Kidney (tissue), 14 donors: Measurements from ENCODE around the gene ADGRF4. TPM values are rescaled to one million over a fixed set of nuclear protein-coding genes. Genes with fewer than 3 reads are reported as not detected.

Experiments used
- DNase-seq, 5 donors: peaks; one replicate each; pipeline ENCODE4 v3.0.0-alpha.2; 2013 to 2020
- FAIRE-seq: peaks from 2 replicates; lab custom pipeline; 2012; peaks lifted over from hg19 to GRCh38; lab: Jason Lieb, UNC
- H3K27ac ChIP-seq, 2 donors: one replicate each; pipeline ENCODE4 v1.7.0; 2013; ENCODE audit warnings: low read depth in 2 of 2, low read length in 2 of 2, inconsistent platforms in 1 of 2
- H3K27me3 ChIP-seq: one replicate; pipeline ENCODE4 v1.7.1; 2013; ENCODE audit warnings: low read length, inconsistent platforms; ENCODE audit not compliant: control insufficient read depth, insufficient read depth
- H3K36me3 ChIP-seq, 3 donors: one replicate each; pipeline versions ENCODE4 v1.7.0 to v1.7.1; 2013; ENCODE audit warnings: low read length in 3 of 3, control low read depth in 1 of 3, inconsistent platforms in 1 of 3; ENCODE audit not compliant: insufficient read depth in 3 of 3, control insufficient read depth in 2 of 3
- H3K4me1 ChIP-seq, 3 donors: one replicate each; pipeline versions ENCODE4 v1.7.0 to v1.7.1; 2013; ENCODE audit warnings: low read length in 3 of 3, inconsistent platforms in 1 of 3, low read depth in 1 of 3; ENCODE audit not compliant: control insufficient read depth in 2 of 3, insufficient read depth in 2 of 3
- H3K4me3 ChIP-seq, 3 donors: one replicate each; pipeline versions ENCODE4 v1.7.0 to v1.8.1; 2013; ENCODE audit warnings: low read length in 3 of 3, control low read depth in 1 of 3, inconsistent platforms in 1 of 3
- H3K9ac ChIP-seq, 3 donors: one replicate each; pipeline versions ENCODE4 v1.7.0 to v1.7.1; 2013; ENCODE audit warnings: low read length in 3 of 3, control low read depth in 1 of 3, inconsistent platforms in 1 of 3
- H3K9me3 ChIP-seq, 3 donors: one replicate each; pipeline versions ENCODE4 v1.7.0 to v1.7.1; 2013; ENCODE audit warnings: low read length in 3 of 3, control low read depth in 1 of 3, inconsistent platforms in 1 of 3; ENCODE audit not compliant: control insufficient read depth in 2 of 3, insufficient read depth in 1 of 3
- CTCF ChIP-seq: IDR thresholded peaks from 3 replicates; pipeline ENCODE4 v1.5.1; 2012; ENCODE audit warnings: mild to moderate bottlenecking, moderate library complexity, borderline replicate concordance; ENCODE audit not compliant: insufficient read depth; ENCODE audit errors: extremely low read depth
- intact Hi-C: fragments of 100-400 bp; cut with DNase I; formaldehyde crosslinking; loops from one replicate; pipeline ENCODE4 v1.11.1; 2022
- polyA plus RNA-seq: library from polyadenylated mRNA; stranded (reverse); fragments of 350-450 nt; fragmentation: Illumina TruSeq; extraction: RNeasy Lipid Tissue Mini Kit (QIAGEN cat#74804); gene quantifications from one replicate; pipeline ENCODE4 v1.2.3, GENCODE V29; 2014; ENCODE audit warnings: low read depth, low replicate concordance; ENCODE audit not compliant: insufficient read depth
- total RNA-seq: library from RNA; stranded (reverse); fragmentation: NEBNext Ultra II Directional; extraction: Animal tissue kit (Norgen Biotek cat#: 25700); gene quantifications from one replicate; pipeline ENCODE4 v1.2.1, GENCODE V29; 2021
- donor health status: control.
- donor health status: control.
- donor health status: control.
- donor health status: control.
- donor health status: control.
- donor health status: DM: yes; HTN: yes; CAD: no.
- donor health status: Normal renal cell carcinoma (clear cell type).

The ADGRF4 gene
- total and polyA plus RNA-seq, 2 donors from 2014 or later: not detected

- Histone ChIP-seq H3K36me3 (no peaks in the 10 kb centered on the region), H3K27me3 (no peaks in the 10 kb centered on the region), H3K9me3 (no peaks in the 10 kb centered on the region), H3K4me3 (no peak overlapping the region), H3K27ac (no peak overlapping the region), H3K9ac (no peak overlapping the region), H3K4me1 (no peaks in the 10 kb centered on the region)
- intact Hi-C loops: no loop called here
- no peak for DNase-seq
- TF ChIP-seq CTCF: no peak
- no peak for FAIRE-seq
These were observed 36.6 kb downstream of the ADGRF4 start for GRCh38 chr6:47734831-47735481.

- Histone ChIP-seq H3K36me3 (no peaks in the 10 kb centered on the region), H3K4me1 (no peaks in the 10 kb centered on the region), H3K27ac (no peak overlapping the region), H3K9me3 (no peaks in the 10 kb centered on the region), H3K27me3 (no peaks in the 10 kb centered on the region), H3K4me3 (no peak overlapping the region), H3K9ac (no peak overlapping the region)
- FAIRE-seq (no peak), DNase-seq (no peak)
- TF ChIP-seq CTCF: no peak
- intact Hi-C loops: no loop called here
These were observed 37.8 kb downstream of the ADGRF4 start for GRCh38 chr6:47736083-47736700.

- intact Hi-C loops: no loop called here
- Histone ChIP-seq H3K4me3 (no peak overlapping the region), H3K27ac (no peak overlapping the region), H3K36me3 (no peaks in the 10 kb centered on the region), H3K27me3 (no peaks in the 10 kb centered on the region), H3K9me3 (no peaks in the 10 kb centered on the region), H3K4me1 (no peaks in the 10 kb centered on the region), H3K9ac (no peak overlapping the region)
- no peak for TF ChIP-seq CTCF
- FAIRE-seq (no peak), DNase-seq (no peak)
These were observed 39.0 kb downstream of the ADGRF4 start for GRCh38 chr6:47737406-47737805.

- no peaks in the 10 kb centered on the region for H3K27me3 ChIP-seq
- H3K4me1 ChIP-seq: no peaks in the 10 kb centered on the region
- DNase-seq: no peak
- FAIRE-seq: no peak
- H3K9me3 ChIP-seq: peaks cover 0 to 3% (median 0%) of the 10 kb centered on the region in 3 donors
- no peak overlapping the region for H3K9ac ChIP-seq
- no peak overlapping the region for H3K4me3 ChIP-seq
- TF ChIP-seq CTCF: no peak
- no peaks in the 10 kb centered on the region for H3K36me3 ChIP-seq
- intact Hi-C loops: no loop called here
- H3K27ac ChIP-seq: no peak overlapping the region
These were observed 42.3 kb downstream of the ADGRF4 start for GRCh38 chr6:47740714-47741113.
